ENCODE results near the gene RAP2A. TPM values are rescaled to one million over a fixed set of nuclear protein-coding genes. Genes with fewer than 3 reads are reported as not detected.

Gene RAP2A
- total and polyA plus RNA-seq, 2 donors from 2014 or later = 7.4 to 25.5 TPM

DNA sequence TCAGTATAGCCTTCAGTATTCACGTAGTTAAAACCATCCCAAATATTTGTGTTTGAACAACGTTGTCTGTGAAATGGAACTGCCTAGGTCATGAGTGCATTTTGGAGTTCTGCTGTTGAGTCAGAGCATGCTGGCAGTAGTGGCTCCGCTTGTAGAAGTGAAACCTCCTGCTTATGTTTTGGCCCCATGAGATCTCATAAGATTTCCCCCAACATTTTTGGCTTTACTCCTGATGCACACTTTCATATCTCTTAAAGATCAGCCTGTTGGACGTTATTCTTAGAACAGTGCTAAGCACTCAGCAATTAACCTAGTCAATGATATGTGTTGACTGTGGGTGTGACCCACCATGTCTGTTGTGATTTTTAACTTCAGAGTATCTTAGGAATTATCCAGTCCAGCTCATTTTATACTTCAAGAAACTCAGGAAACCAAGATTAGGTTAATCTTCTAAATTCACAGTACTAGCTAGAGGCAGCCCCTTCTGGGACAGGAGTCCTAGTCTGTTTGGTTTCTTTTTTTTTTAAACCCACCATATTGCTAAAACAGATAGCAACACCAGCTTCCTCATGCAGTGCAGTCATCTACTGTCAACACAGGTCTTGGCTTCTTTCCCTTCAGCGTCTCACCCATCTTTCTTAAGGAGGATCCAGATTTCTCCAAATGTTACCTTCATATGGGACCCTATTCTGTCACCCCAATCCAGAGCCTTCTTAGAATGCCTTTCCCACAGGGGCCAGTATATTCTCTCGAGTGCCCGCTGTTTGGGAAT is 26.2 kb downstream of the RAP2A start:
- H3K36me3 ChIP-seq (ENCODE audit: control insufficient read depth in 2 of 3, insufficient read depth in 3 of 3, low read length in 3 of 3) = peaks cover 0 to 4% (median 0%) of the 10 kb centered on the region in 3 donors
- no peak overlapping the region for H3K27ac ChIP-seq (ENCODE audit: low read depth in 2 of 2, low read length in 2 of 2)
- H3K4me3 ChIP-seq (ENCODE audit: low read length in 3 of 3) = no peak overlapping the region
- FAIRE-seq (no peak), DNase-seq (no peak)
- no peak overlapping the region for H3K9ac ChIP-seq (ENCODE audit: low read length in 3 of 3)
- intact Hi-C loops (cut with DNase I) = no loop called here
- TF ChIP-seq, protein P1, sequence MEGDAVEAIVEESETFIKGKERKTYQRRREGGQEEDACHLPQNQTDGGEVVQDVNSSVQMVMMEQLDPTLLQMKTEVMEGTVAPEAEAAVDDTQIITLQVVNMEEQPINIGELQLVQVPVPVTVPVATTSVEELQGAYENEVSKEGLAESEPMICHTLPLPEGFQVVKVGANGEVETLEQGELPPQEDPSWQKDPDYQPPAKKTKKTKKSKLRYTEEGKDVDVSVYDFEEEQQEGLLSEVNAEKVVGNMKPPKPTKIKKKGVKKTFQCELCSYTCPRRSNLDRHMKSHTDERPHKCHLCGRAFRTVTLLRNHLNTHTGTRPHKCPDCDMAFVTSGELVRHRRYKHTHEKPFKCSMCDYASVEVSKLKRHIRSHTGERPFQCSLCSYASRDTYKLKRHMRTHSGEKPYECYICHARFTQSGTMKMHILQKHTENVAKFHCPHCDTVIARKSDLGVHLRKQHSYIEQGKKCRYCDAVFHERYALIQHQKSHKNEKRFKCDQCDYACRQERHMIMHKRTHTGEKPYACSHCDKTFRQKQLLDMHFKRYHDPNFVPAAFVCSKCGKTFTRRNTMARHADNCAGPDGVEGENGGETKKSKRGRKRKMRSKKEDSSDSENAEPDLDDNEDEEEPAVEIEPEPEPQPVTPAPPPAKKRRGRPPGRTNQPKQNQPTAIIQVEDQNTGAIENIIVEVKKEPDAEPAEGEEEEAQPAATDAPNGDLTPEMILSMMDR (IDR thresholded peaks at IDR 0.05; ENCODE audit: borderline replicate concordance, extremely low read depth, insufficient read depth) = no peak
- no peaks in the 10 kb centered on the region for H3K27me3 ChIP-seq (ENCODE audit: control insufficient read depth, insufficient read depth, low read length)
- H3K4me1 ChIP-seq (ENCODE audit: control insufficient read depth in 2 of 3, insufficient read depth in 2 of 3, low read depth in 1 of 3, low read length in 3 of 3) = peaks cover 0 to 3% (median 0%) of the 10 kb centered on the region in 3 donors
- H3K9me3 ChIP-seq (ENCODE audit: control insufficient read depth in 2 of 3, insufficient read depth in 1 of 3, low read length in 3 of 3) = no peaks in the 10 kb centered on the region

DNA sequence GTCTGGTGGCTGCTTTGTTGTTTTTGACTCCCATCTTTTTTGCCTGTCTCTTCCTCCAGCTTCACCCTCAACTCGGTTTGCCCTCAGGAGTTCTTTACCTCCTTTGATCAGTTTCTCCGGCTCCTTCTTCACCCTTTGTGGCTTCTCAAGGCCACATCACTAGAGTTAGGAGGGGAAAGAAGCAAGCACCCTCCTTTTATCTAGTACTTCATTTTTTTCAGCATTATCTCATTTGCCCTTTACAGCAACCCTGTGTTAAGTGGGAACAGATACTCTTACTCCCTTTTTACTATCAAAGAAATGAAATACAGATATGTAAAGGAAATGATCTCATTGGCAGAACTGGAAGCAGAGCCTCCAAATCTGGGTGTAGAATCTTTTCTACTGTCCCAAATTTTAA is 26.9 kb downstream of the RAP2A start:
- Histone ChIP-seq H3K4me1 (ENCODE audit: control insufficient read depth in 2 of 3, insufficient read depth in 2 of 3, low read depth in 1 of 3, low read length in 3 of 3) (peaks cover 0 to 3% (median 0%) of the 10 kb centered on the region in 3 donors), H3K9me3 (ENCODE audit: control insufficient read depth in 2 of 3, insufficient read depth in 1 of 3, low read length in 3 of 3) (no peaks in the 10 kb centered on the region), H3K4me3 (ENCODE audit: low read length in 3 of 3) (no peak overlapping the region), H3K27me3 (ENCODE audit: control insufficient read depth, insufficient read depth, low read length) (no peaks in the 10 kb centered on the region), H3K36me3 (ENCODE audit: control insufficient read depth in 2 of 3, insufficient read depth in 3 of 3, low read length in 3 of 3) (peaks cover 0 to 4% (median 0%) of the 10 kb centered on the region in 3 donors), H3K9ac (ENCODE audit: low read length in 3 of 3) (no peak overlapping the region), H3K27ac (ENCODE audit: low read depth in 2 of 2, low read length in 2 of 2) (no peak overlapping the region)
- DNase-seq = no peak
- FAIRE-seq = no peak
- TF ChIP-seq, protein P1 (IDR thresholded peaks at IDR 0.05; ENCODE audit: borderline replicate concordance, extremely low read depth, insufficient read depth) = no peak
- intact Hi-C loops (cut with DNase I) = no loop called here

DNA sequence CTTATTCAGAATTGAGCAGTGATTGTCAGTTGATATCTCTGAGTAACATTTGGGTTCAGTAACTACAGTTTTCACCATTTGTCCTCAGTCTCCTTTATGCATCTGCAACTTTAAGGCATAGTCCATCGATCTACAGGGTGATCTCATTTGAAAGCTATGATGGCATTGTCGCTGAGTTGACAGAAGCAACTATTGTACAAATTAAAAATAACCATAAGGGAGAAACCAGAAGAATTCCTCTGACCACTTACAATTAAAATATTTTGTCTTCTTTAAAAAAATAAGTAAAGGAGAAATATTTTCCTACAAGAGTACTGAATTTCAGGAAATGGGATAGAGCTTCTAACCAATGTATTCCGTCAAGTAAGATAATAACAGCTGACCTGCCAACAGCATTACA is 30.6 kb downstream of the RAP2A start:
- no peaks in the 10 kb centered on the region for H3K9me3 ChIP-seq (ENCODE audit: control insufficient read depth in 2 of 3, insufficient read depth in 1 of 3, low read length in 3 of 3)
- H3K27me3 ChIP-seq (ENCODE audit: control insufficient read depth, insufficient read depth, low read length) = no peaks in the 10 kb centered on the region
- no peak for DNase-seq
- H3K36me3 ChIP-seq (ENCODE audit: control insufficient read depth in 2 of 3, insufficient read depth in 3 of 3, low read length in 3 of 3) = peaks cover 0 to 4% (median 0%) of the 10 kb centered on the region in 3 donors
- intact Hi-C loops (cut with DNase I) = no loop called here
- H3K4me3 ChIP-seq (ENCODE audit: low read length in 3 of 3) = no peak overlapping the region
- TF ChIP-seq, protein P1 (IDR thresholded peaks at IDR 0.05; ENCODE audit: borderline replicate concordance, extremely low read depth, insufficient read depth) = no peak
- H3K27ac ChIP-seq (ENCODE audit: low read depth in 2 of 2, low read length in 2 of 2) = no peak overlapping the region
- H3K4me1 ChIP-seq (ENCODE audit: control insufficient read depth in 2 of 3, insufficient read depth in 2 of 3, low read depth in 1 of 3, low read length in 3 of 3) = no peaks in the 10 kb centered on the region
- no peak for FAIRE-seq
- H3K9ac ChIP-seq (ENCODE audit: low read length in 3 of 3) = no peak overlapping the region
